Liver (tissue), 9 donors: ENCODE measurements around the gene TADA2A. TPM values are rescaled to one million over a fixed set of nuclear protein-coding genes. Genes with fewer than 3 reads are reported as not detected.

Source experiments
- DNase-seq: peaks from one replicate; pipeline ENCODE4 v3.0.0-alpha.2; 2017; ENCODE audit warnings: low spot score
- H3K27ac ChIP-seq, 2 donors: one replicate each; pipeline ENCODE4 v1.7.0; 2013; ENCODE audit warnings: inconsistent platforms in 2 of 2, low read length in 2 of 2, control low read depth in 1 of 2, low read depth in 1 of 2, mild to moderate bottlenecking in 1 of 2
- H3K27me3 ChIP-seq, 4 donors: one replicate each; pipeline versions ENCODE4 v1.6.1 to v1.7.0; 2013; ENCODE audit warnings: low read length in 3 of 4, inconsistent platforms in 1 of 4, mild to moderate bottlenecking in 1 of 4, moderate library complexity in 1 of 4; ENCODE audit not compliant: control insufficient read depth in 4 of 4, insufficient read depth in 4 of 4
- H3K36me3 ChIP-seq, 4 donors: one replicate each; pipeline versions ENCODE4 v1.6.1 to v1.7.0; 2013; ENCODE audit warnings: low read length in 3 of 4, mild to moderate bottlenecking in 3 of 4, low read depth in 1 of 4, moderate library complexity in 1 of 4; ENCODE audit not compliant: control insufficient read depth in 4 of 4, insufficient read depth in 3 of 4
- H3K4me1 ChIP-seq, 4 donors: one replicate each; pipeline versions ENCODE4 v1.6.1 to v1.7.0; 2013; ENCODE audit warnings: low read length in 3 of 4, mild to moderate bottlenecking in 3 of 4, moderate library complexity in 1 of 4; ENCODE audit not compliant: control insufficient read depth in 4 of 4, insufficient read depth in 4 of 4
- H3K4me3 ChIP-seq, 3 donors: one replicate each; pipeline versions ENCODE4 v1.6.1 to v1.7.0; 2013; ENCODE audit warnings: low read length in 3 of 3, control low read depth in 1 of 3, low read depth in 1 of 3, mild to moderate bottlenecking in 1 of 3
- H3K9ac ChIP-seq, 2 donors: one replicate each; pipeline ENCODE4 v1.7.0; 2013; ENCODE audit warnings: low read length in 2 of 2, mild to moderate bottlenecking in 2 of 2, moderate library complexity in 2 of 2, control low read depth in 1 of 2, low read depth in 1 of 2
- H3K9me3 ChIP-seq, 4 donors: one replicate each; pipeline versions ENCODE4 v1.6.1 to v1.7.0; 2013; ENCODE audit warnings: low read length in 3 of 4; ENCODE audit not compliant: control insufficient read depth in 4 of 4
- EGR1 ChIP-seq, 2 donors: IDR thresholded peaks; 2 replicates each; pipeline ENCODE4 v1.6.1; 2016 to 2018; ENCODE audit warnings: antibody characterized with exemption in 2 of 2, low read depth in 2 of 2
- FOXA1 ChIP-seq: IDR thresholded peaks from 2 replicates; pipeline ENCODE4 v1.6.1; 2016; ENCODE audit warnings: antibody characterized with exemption
- FOXA2 ChIP-seq: IDR thresholded peaks from 2 replicates; pipeline ENCODE4 v1.6.1; 2016; ENCODE audit warnings: antibody characterized with exemption
- GABPA ChIP-seq, 2 donors: IDR thresholded peaks in 1 of 2; conservative IDR thresholded peaks in 1 of 2; 2 replicates each; pipeline ENCODE4 v1.6.1; 2016; ENCODE audit warnings: antibody characterized with exemption in 2 of 2, mild to moderate bottlenecking in 1 of 2, moderate library complexity in 1 of 2
- HNF4A ChIP-seq, 2 donors: conservative IDR thresholded peaks; 2 replicates each; pipeline ENCODE4 v1.6.1; 2016; ENCODE audit warnings: antibody characterized with exemption in 2 of 2, mild to moderate bottlenecking in 2 of 2
- HNF4G ChIP-seq: IDR thresholded peaks from 2 replicates; pipeline ENCODE4 v1.6.1; 2016; ENCODE audit warnings: antibody characterized with exemption
- JUND ChIP-seq, 2 donors: IDR thresholded peaks; 2 replicates each; pipeline ENCODE4 v1.6.1; 2016; ENCODE audit warnings: antibody characterized with exemption in 2 of 2
- NR2F2 ChIP-seq: IDR thresholded peaks from 2 replicates; pipeline ENCODE4 v1.6.1; 2016; ENCODE audit warnings: antibody characterized with exemption
- RAD21 ChIP-seq, 2 donors: IDR thresholded peaks; 2 replicates each; pipeline ENCODE4 v1.6.1; 2016; ENCODE audit warnings: antibody characterized with exemption in 2 of 2, mild to moderate bottlenecking in 2 of 2
- RXRA ChIP-seq, 2 donors: IDR thresholded peaks; 2 replicates each; pipeline ENCODE4 v1.6.1; 2017 to 2018; ENCODE audit warnings: antibody characterized with exemption in 2 of 2, mild to moderate bottlenecking in 1 of 2
- SP1 ChIP-seq: IDR thresholded peaks from 2 replicates; pipeline ENCODE4 v1.6.1; 2018; ENCODE audit warnings: antibody characterized with exemption, mild to moderate bottlenecking
- TAF1 ChIP-seq: conservative IDR thresholded peaks from 2 replicates; pipeline ENCODE4 v1.6.1; 2016; ENCODE audit warnings: antibody characterized with exemption, mild to moderate bottlenecking
- YY1 ChIP-seq: IDR thresholded peaks from 2 replicates; pipeline ENCODE4 v1.6.1; 2016; ENCODE audit warnings: antibody characterized with exemption, mild to moderate bottlenecking
- WGBS: extraction: QIAGEN DNeasy Blood & Tissue Kit; methylation state at CpG from one replicate; pipeline ENCODE4 v1.1.7; 2013; 5-methylcytosine and 5-hydroxymethylcytosine counted together
- polyA plus RNA-seq, 2 donors: library from polyadenylated mRNA; stranded (reverse) in 1 of 2; unstranded in 1 of 2; fragments of 200-250 nt in 1 of 2; fragments of >200 nt in 1 of 2; fragmentation: Nextera tagmentation in 1 of 2; extraction: Ambion mirVana in 1 of 2; gene quantifications; one replicate each; pipeline versions ENCODE4 v1.2.1 to v1.2.3, GENCODE V29; 2013 to 2015
- total RNA-seq, 2 donors: library from RNA; depleted of rRNA; stranded (reverse); fragments of >200 nt; gene quantifications; one replicate each; pipeline ENCODE4 v1.2.3, GENCODE V29; 2014
- TF ChIP-seq, protein P1 (sequence below): IDR thresholded peaks from 2 replicates; pipeline ENCODE4 v1.6.1; 2016; ENCODE audit warnings: antibody characterized with exemption
- TF ChIP-seq, protein P2 (sequence below): IDR thresholded peaks from 2 replicates; pipeline ENCODE4 v1.6.1; 2016; ENCODE audit warnings: antibody characterized with exemption
- TF ChIP-seq, protein P3 (sequence below): fragments of 150-350 bp; IDR thresholded peaks from 2 replicates; pipeline ENCODE4 v1.5.1; 2017; ENCODE audit warnings: improper control_type of control experiment, low read depth, low read length; ENCODE audit not compliant: missing input control
- TF ChIP-seq, protein P4 (sequence below): IDR thresholded peaks from 2 replicates; pipeline ENCODE4 v1.6.1; 2016; ENCODE audit warnings: antibody characterized with exemption, mild to moderate bottlenecking
- TF ChIP-seq, protein P5 (sequence below): IDR thresholded peaks from 2 replicates; pipeline ENCODE4 v1.6.1; 2016; ENCODE audit warnings: antibody characterized with exemption
- donor health status: healthy.
- donor health status: healthy.
- donor health status: healthy.
- donor health status: healthy.
- donor health status: healthy.

The TADA2A gene
- total and polyA plus RNA-seq, 4 donors: 2.8 to 13.4 (median 8.2) TPM

DNA sequence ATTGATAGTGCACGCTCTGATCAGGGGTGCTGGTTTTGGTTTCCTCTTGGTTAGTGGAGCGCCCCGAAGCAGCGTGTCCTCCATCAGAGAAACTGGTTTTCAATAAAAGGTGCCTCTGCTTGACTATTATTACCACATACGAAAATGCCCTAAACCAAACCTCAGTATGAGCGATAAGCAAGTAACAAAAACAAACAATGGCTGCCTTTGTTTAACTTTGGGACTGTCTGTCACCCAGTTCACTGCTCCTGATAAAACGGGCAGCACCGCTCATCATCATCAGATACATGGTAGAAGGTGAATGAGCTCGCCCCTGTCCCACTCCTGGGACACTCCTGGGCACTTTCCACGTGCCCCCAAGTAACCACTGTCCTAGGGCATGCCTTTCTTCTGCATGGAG, 107.0 kb downstream of the TADA2A start:
- Histone ChIP-seq H3K4me1 (peaks cover 3 to 22% (median 10%) of the 10 kb centered on the region in 4 donors), H3K27ac (no peak overlapping the region), H3K27me3 (no peaks in the 10 kb centered on the region), H3K36me3 (peaks cover 3 to 23% (median 20%) of the 10 kb centered on the region in 4 donors), H3K4me3 (no peak overlapping the region), H3K9ac (no peak overlapping the region), H3K9me3 (no peaks in the 10 kb centered on the region)
- no peak for TF ChIP-seq RXRA (IDR thresholded peaks at IDR 0.05)
- TF ChIP-seq, protein P1, sequence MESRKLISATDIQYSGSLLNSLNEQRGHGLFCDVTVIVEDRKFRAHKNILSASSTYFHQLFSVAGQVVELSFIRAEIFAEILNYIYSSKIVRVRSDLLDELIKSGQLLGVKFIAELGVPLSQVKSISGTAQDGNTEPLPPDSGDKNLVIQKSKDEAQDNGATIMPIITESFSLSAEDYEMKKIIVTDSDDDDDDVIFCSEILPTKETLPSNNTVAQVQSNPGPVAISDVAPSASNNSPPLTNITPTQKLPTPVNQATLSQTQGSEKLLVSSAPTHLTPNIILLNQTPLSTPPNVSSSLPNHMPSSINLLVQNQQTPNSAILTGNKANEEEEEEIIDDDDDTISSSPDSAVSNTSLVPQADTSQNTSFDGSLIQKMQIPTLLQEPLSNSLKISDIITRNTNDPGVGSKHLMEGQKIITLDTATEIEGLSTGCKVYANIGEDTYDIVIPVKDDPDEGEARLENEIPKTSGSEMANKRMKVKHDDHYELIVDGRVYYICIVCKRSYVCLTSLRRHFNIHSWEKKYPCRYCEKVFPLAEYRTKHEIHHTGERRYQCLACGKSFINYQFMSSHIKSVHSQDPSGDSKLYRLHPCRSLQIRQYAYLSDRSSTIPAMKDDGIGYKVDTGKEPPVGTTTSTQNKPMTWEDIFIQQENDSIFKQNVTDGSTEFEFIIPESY: no peak
- no peak for TF ChIP-seq SP1
- no peak for TF ChIP-seq RAD21 (IDR thresholded peaks at IDR 0.05)
- TF ChIP-seq, protein P2, sequence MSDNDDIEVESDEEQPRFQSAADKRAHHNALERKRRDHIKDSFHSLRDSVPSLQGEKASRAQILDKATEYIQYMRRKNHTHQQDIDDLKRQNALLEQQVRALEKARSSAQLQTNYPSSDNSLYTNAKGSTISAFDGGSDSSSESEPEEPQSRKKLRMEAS: no peak
- no peak for TF ChIP-seq NR2F2
- TF ChIP-seq, protein P3, sequence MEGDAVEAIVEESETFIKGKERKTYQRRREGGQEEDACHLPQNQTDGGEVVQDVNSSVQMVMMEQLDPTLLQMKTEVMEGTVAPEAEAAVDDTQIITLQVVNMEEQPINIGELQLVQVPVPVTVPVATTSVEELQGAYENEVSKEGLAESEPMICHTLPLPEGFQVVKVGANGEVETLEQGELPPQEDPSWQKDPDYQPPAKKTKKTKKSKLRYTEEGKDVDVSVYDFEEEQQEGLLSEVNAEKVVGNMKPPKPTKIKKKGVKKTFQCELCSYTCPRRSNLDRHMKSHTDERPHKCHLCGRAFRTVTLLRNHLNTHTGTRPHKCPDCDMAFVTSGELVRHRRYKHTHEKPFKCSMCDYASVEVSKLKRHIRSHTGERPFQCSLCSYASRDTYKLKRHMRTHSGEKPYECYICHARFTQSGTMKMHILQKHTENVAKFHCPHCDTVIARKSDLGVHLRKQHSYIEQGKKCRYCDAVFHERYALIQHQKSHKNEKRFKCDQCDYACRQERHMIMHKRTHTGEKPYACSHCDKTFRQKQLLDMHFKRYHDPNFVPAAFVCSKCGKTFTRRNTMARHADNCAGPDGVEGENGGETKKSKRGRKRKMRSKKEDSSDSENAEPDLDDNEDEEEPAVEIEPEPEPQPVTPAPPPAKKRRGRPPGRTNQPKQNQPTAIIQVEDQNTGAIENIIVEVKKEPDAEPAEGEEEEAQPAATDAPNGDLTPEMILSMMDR: no peak
- TF ChIP-seq EGR1 (IDR thresholded peaks at IDR 0.05; ENCODE audit: low read depth in 2 of 2): no peak
- TF ChIP-seq GABPA (IDR thresholded peaks at IDR 0.05 in 1 of 2, conservative IDR thresholded peaks at IDR 0.05 in 1 of 2): no peak
- no peak for TF ChIP-seq FOXA1
- TF ChIP-seq HNF4A (conservative IDR thresholded peaks at IDR 0.05): no peak
- TF ChIP-seq TAF1: no peak
- 95% methylated on average over 10 of the region's 10 CpGs for WGBS
- DNase-seq: no peak

DNA sequence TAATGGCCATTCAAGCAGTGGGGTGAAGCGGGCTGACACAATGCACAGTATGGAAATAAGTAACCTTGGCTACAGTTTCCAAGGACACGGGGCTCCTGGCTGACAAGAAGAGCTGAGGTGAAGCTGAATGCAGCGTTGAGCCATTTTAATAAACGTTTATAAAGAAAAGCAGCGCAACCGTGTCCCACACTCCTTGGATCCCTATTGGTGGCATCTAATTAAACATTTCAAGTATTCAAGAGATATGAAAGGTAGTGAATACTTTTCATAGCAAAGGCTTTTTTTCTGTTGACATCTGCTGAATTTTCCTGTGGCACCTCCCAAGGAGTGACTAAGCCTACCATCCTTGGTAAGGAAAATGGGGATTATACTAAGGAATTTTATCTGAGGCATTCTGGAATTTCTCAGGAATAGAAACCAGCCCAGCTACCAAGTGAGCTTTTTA, 109.5 kb downstream of the TADA2A start:
- 93% methylated on average over 6 of the region's 6 CpGs for WGBS
- Histone ChIP-seq H3K4me1 (peaks cover 3 to 22% (median 10%) of the 10 kb centered on the region in 4 donors), H3K9ac (no peak overlapping the region), H3K27ac (no peak overlapping the region), H3K27me3 (no peaks in the 10 kb centered on the region), H3K36me3 (peaks cover 3 to 33% (median 29%) of the 10 kb centered on the region in 4 donors), H3K4me3 (no peak overlapping the region), H3K9me3 (no peaks in the 10 kb centered on the region)
- TF ChIP-seq, protein P3: no peak
- no peak for TF ChIP-seq SP1
- no peak for TF ChIP-seq EGR1 (IDR thresholded peaks at IDR 0.05; ENCODE audit: low read depth in 2 of 2)
- no peak for TF ChIP-seq JUND (IDR thresholded peaks at IDR 0.05)
- no peak for TF ChIP-seq NR2F2
- TF ChIP-seq RAD21 (IDR thresholded peaks at IDR 0.05): no peak
- no peak for TF ChIP-seq HNF4A (conservative IDR thresholded peaks at IDR 0.05)
- TF ChIP-seq, protein P4, sequence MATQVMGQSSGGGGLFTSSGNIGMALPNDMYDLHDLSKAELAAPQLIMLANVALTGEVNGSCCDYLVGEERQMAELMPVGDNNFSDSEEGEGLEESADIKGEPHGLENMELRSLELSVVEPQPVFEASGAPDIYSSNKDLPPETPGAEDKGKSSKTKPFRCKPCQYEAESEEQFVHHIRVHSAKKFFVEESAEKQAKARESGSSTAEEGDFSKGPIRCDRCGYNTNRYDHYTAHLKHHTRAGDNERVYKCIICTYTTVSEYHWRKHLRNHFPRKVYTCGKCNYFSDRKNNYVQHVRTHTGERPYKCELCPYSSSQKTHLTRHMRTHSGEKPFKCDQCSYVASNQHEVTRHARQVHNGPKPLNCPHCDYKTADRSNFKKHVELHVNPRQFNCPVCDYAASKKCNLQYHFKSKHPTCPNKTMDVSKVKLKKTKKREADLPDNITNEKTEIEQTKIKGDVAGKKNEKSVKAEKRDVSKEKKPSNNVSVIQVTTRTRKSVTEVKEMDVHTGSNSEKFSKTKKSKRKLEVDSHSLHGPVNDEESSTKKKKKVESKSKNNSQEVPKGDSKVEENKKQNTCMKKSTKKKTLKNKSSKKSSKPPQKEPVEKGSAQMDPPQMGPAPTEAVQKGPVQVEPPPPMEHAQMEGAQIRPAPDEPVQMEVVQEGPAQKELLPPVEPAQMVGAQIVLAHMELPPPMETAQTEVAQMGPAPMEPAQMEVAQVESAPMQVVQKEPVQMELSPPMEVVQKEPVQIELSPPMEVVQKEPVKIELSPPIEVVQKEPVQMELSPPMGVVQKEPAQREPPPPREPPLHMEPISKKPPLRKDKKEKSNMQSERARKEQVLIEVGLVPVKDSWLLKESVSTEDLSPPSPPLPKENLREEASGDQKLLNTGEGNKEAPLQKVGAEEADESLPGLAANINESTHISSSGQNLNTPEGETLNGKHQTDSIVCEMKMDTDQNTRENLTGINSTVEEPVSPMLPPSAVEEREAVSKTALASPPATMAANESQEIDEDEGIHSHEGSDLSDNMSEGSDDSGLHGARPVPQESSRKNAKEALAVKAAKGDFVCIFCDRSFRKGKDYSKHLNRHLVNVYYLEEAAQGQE: no peak
- TF ChIP-seq GABPA (IDR thresholded peaks at IDR 0.05 in 1 of 2, conservative IDR thresholded peaks at IDR 0.05 in 1 of 2): no peak
- TF ChIP-seq, protein P1: no peak
- TF ChIP-seq FOXA1: no peak
- TF ChIP-seq FOXA2: no peak
- no peak for TF ChIP-seq TAF1
- no peak for TF ChIP-seq YY1
- no peak for TF ChIP-seq HNF4G
- TF ChIP-seq, protein P2: no peak
- no peak for TF ChIP-seq RXRA (IDR thresholded peaks at IDR 0.05)
- TF ChIP-seq, protein P5, sequence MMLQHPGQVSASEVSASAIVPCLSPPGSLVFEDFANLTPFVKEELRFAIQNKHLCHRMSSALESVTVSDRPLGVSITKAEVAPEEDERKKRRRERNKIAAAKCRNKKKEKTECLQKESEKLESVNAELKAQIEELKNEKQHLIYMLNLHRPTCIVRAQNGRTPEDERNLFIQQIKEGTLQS: no peak
- DNase-seq: no peak
